HL-60/S4 treated with phorbol 12-myristate 13-acetate at 8.2 ng/mL for 4 days and 3 days (cell line): Measurements from ENCODE around the gene ANTXRL.
"Not testable (repeated sequence)": the region's sequence is repeated elsewhere in the genome, so short reads cannot be mapped to it uniquely, and the experiment has no call there.

ENCODE experiments used
- in situ Hi-C: fragments of 300-500 bp; cut with MboI; formaldehyde crosslinking; loops from 2 replicates; pipeline ENCODE4 v1.15.0; 2022; ENCODE audit warnings: low sequenced_read_pairs

Gene ANTXRL

GRCh38 chr10:46286991-46287693 is at the start of gene ANTXRL:
Gene ANTXRL (plus strand): TSS chr10:46286997. CDS start chr10:46287263, 266 bp downstream.
- in situ Hi-C loops: loop anchor here (10.0 kb wide), 1 partner anchor 182 kb away; no protein-coding TSS in a partner anchor

GRCh38 chr10:46237815-46238510 is 48.8 kb upstream of the ANTXRL start:
- in situ Hi-C loops: no loop called here

GRCh38 chr10:46239247-46239646 is 47.5 kb upstream of the ANTXRL start:
- in situ Hi-C loops: no loop called here

GRCh38 chr10:46239993-46240683 is 46.7 kb upstream of the ANTXRL start:
- in situ Hi-C loops: no loop called here

DNA sequence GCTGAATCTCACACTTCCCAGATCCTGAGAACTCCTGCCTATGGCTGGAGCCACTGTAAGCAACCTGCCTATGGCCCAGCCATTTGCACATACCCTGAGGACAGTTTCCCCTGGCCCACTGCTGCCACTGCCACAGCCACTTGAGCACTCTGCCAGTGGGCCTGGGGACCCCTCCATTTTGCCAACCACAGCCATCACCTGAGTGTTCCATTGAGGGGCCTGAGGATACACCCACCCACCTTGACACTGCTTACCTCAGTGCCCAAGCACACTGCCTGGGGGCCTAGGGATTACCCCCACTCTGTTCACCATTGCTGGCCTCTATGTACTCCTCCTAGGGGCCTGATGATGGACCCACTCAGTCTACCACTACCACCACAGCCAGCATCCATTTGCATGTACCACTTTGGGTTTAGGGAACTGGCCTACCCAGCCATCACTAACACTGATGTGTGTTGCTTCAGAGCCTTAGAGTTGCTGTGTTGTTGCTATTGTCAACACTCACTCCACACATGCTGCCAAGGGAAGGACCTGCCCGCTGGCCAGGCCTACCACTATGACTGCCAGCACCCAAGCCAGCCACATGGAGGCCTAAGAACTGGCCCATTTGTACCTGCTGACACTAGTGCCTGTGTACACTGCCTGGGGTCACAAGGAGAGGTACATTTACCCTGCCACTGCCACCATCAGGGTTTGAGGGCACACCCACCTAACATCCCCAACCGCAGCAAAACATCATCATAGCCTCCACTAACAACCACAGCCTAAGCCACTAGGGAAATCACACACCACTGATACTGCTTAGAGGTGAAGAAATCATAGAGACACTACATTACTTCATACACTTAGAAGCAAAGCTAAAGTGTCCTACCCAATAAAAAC is 45.9 kb upstream of the ANTXRL start:
- in situ Hi-C loops: no loop called here

DNA sequence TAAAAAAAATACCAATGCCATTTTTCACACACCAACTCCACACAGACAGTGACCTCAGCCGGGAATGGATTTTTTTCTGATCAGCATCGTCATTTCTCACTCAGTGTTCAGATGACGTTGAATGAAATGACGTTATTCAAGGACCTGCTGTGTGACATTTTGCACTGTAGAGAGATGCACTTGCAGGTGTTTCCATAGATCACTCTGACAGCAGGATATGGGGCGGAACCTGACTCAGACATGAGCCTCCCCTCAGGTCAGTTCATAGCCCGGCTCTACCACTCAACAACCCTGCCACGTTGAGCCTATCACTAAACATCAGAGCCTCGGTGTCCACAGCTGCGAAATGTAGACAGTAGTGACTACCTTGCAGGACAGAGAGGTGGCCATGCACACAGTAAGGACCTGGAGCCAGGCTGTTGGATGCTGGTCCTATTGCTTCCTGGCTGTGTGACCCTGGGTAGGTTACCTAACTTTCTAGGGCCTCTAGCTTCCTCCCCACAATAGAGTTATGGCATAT is 41.4 kb upstream of the ANTXRL start:
- in situ Hi-C loops: no loop called here

GRCh38 chr10:46246400-46247180 is 40.2 kb upstream of the ANTXRL start:
- in situ Hi-C loops: not testable (repeated sequence)

DNA sequence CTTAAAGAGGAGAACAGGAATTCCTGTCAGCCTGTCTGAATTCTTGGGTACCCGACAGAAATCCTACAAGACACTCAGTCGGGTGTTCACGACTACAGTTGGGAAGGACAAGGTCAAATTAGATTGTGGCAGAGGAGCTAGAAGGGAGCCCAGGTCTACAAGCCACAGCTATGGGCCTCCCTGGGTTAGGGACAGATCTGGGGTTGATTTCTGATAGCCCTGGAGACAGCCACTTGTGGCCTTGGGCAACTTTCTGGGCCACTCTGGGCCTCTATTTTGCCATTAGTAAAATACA is 39.7 kb upstream of the ANTXRL start:
- in situ Hi-C loops: no loop called here

GRCh38 chr10:46247808-46248569 is 38.8 kb upstream of the ANTXRL start:
- in situ Hi-C loops: no loop called here

DNA sequence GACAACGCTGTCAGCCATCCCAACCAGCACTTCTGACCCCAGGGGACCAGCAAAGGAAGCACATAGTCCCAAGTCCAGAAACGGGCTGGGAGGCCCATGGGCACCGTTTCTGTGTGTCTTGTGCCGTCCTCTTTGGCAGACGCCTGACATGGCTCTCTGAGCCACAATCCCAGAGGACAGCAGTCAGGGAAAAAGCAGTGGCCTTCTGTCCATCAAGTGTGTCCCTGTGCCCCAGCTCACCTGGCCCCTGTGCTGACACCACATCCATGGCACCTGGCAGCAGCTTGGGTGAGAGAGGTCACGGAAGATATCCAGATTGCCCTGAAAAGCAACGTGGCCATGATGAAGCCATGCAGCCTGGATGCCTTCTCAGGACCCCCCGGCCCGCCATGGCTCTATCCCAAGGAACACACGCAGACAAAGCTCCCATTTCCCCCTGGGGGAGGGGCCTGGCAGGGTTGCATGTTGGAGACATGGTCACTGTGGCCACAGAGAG is 38.1 kb upstream of the ANTXRL start:
- in situ Hi-C loops: no loop called here

DNA sequence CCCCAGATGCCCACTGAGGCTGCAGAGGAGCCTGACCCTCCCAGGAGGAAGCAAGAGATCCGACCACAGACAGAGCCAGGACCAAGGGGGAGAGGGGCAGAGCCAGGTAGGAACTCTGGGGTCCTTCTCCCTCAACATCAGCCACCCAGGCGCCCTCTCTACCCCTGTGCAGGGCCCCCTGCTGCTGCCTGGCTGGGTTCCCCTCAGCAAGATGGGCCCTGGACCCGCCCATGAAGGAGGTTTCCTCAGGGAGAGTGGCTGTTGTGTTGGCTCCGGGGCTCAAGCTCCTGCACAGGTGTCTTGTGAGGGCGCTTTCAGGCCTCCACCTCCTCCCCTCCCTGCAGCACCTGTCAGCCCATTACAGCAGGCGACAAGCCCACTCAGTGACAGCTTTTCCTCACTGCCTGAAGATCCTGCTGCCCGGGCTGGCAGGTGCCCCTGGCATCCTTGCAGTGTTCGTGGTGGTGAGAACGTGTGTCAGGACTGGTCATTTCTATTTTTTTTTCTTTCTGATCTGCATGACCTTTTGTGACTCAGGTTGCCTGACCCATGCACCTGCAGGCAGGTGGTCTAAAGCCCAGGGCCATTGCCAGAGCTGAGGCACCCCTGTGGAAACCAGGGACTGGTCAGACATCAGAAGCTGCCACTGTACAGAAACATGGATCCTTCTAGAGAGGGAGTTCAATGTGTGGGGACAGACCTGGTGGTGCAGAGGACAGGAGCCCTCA is 37.0 kb upstream of the ANTXRL start:
- in situ Hi-C loops: loop anchor here (25.0 kb wide), 1 partner anchor 1012 kb away; no protein-coding TSS in a partner anchor

DNA sequence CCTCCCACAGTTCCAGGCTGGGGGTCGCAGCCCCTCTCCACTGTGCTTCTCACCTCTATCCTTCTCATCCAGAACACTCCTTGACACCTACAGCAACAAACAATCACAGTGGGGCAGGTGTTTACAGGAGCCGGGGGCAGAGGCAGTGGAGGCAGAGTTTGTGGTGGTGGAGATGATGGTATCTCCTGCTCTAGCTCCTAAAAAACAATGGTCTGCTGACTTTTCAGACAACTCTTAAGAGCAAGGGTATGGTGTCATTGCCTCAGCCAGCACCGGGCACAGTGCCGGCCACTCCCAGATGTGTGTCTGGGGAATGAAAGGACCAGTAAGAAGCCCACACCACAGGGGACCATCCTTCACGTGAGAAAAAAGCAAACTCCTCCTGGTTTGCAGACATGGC is 36.3 kb upstream of the ANTXRL start:
- in situ Hi-C loops: loop anchor here (25.0 kb wide), 1 partner anchor 1013 kb away; no protein-coding TSS in a partner anchor

DNA sequence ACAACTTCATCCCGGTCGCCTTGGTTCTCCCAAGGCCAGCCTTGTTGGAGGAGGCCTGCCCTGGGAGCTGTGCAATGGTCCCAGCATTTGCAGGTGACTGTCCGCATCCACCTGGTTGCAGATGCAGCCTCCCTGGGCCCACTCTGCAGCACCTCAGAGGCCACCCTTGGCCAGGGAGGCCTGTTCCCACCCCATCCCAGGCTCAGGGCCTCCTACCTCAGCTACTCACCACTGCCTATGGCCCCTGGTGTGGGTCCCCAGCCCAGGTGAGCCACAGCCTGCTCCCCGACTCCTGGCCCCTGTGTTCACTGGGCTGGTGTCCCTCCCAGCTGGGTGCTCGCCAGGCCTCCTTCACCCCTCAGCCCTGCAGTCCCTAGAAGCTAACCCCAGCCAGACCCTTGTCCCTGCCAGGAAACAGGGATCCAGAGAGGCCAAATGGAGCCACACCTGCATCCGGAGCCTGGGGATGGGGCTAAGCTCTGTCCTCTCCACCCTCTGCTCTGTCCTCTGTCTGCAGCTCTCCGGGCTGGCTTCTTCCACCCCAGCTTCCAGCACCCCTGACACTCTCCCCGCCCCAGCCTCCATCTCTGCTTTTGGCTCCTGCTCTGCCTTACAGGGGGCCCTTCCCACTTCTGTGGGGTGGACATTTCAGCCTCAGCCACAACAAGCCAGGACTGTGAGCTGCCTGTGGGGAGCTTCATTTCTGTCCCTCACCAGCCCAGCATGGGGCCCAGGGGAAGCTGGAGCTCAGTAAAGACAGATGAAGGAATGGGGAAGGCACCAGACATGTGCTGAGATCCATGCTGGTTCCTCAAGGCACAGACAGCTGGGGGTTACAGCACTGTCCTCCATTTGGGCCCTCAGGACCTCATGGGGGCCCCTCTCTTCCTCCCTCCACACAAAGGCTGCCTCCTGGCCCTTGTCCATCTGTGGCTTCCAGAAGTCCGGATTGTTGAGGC is 35.6 kb upstream of the ANTXRL start:
- in situ Hi-C loops: loop anchor here (25.0 kb wide), 1 partner anchor 1014 kb away; no protein-coding TSS in a partner anchor

DNA sequence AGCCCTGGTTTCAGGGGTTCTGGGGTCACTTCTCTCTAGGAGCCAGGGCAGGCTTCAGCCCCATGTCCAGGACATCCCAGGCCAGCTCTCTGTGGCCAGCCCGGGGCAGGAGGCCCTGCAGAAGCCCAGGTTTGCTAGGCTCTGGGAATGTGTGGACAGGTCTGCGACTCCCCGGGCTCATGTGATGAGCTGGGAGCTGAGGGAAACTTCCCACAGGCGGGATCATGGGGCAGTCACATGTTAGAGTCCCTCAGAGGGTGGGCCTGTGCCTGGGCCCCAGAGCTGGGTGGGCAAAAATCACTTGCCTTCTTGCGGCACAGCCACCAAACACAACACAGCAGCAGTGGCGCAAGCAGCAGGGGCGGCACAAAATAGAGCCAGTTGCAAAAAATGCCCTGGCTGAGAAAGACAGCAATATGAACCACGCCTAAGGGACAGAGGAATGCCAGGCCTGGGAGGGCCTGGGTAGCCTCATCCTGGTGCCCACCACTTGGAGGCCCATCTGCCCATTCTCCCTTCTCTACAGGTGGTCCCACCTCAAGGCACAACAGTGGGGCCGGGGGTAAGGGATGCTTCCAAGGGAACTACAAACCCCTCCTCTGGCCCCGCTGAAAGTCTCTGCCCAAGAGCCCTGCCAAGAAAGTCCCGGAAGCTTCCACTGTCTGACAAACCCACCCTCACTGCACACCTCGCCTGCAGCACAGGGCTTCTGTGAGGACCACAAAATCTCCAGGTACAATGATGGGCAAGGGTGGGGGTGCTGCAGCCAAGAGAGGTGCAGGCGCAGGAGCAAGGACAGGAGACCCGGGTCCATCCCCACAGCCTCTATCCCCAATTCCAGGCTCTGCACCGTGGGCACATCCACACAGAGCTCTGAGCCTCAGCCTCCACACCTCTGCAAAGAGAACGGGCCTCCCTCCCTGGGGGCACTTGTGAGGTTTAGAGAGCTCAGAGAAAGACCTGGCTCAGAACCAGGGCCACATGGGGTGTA is 34.6 kb upstream of the ANTXRL start:
- in situ Hi-C loops: loop anchor here (25.0 kb wide), 1 partner anchor 1015 kb away; no protein-coding TSS in a partner anchor

DNA sequence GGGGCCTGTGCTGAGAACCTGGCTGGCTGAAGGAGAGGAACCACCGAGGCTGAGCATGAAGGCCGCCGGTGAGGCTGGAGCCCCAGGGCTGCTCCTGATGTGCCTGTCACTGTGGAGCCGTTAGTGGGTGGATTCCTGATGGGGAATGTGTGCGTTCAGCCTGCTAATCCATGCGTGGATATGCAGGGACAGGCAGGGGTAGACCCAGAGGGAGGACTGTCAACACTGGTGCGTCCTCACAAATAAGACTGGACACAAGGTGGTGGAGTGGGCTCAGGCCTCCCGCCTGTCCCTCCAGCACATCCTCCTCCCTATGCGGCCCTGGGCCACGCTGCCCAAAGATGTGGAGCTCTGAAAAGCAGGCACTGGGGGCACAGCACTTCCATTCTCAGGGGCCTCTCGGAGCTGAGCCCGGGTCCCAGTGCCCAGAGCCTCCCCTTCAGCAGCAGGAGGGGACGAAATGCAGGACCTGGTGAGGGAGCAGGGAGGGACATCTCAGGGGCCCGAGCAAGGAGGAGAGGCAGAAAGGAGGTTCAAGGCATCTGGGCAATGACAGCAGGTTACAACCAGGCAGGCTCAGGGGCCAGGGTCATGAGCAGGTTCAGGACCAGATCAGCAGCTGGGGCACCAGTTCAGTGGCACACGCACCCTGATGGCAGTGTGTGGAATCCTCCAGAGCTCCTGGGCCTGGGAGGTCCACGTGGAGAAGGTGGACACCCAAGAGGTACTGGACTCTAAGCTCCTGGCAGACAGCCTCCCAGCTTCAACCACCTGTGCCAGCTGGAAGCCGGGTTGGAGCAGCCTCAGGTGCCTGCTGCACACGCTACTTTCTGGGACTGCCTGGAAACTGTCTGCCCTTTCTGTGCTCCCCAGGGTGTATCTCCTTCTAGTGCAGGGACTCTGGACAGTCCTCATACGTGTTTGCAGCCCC is 33.5 kb upstream of the ANTXRL start:
- in situ Hi-C loops: loop anchor here (25.0 kb wide), 1 partner anchor 1016 kb away; no protein-coding TSS in a partner anchor
